Putamen (tissue), 1 donor: ENCODE results near the gene TENT4B.

ENCODE experiments used
- DNase-seq: peaks from one replicate; pipeline ENCODE4 v3.0.0-alpha.2; 2016; ENCODE audit warnings: low spot score

The TENT4B gene

GRCh38 chr16:50195756-50196155, 42.6 kb downstream of the TENT4B start:
- DNase-seq = no peak

GRCh38 chr16:50197582-50197981, 44.5 kb downstream of the TENT4B start:
- DNase-seq = no peak

GRCh38 chr16:50198802-50199403, 45.8 kb downstream of the TENT4B start:
- no peak for DNase-seq

GRCh38 chr16:50201787-50202186, 48.7 kb downstream of the TENT4B start:
- no peak for DNase-seq

- DNase-seq = no peak
Measured at GRCh38 chr16:50202926-50203624, 50.0 kb downstream of the TENT4B start.

- no peak for DNase-seq
Measured at GRCh38 chr16:50203681-50204080, 50.6 kb downstream of the TENT4B start.

- DNase-seq = no peak
Measured at GRCh38 chr16:50204453-50205108, 51.5 kb downstream of the TENT4B start.

- DNase-seq = no peak
Measured at GRCh38 chr16:50207652-50208051, 54.5 kb downstream of the TENT4B start.

GRCh38 chr16:50208460-50208931, 55.4 kb downstream of the TENT4B start:
- no peak for DNase-seq

GRCh38 chr16:50209546-50210265, 56.6 kb downstream of the TENT4B start:
- DNase-seq = peak; percentile 7

GRCh38 chr16:50210266-50211038, 57.3 kb downstream of the TENT4B start:
- peak; percentile 81 for DNase-seq

- peak; percentile 39 for DNase-seq
Measured at GRCh38 chr16:50213939-50214519, 60.9 kb downstream of the TENT4B start.

GRCh38 chr16:50215680-50216079, 62.6 kb downstream of the TENT4B start:
- DNase-seq = no peak

- DNase-seq = no peak
Measured at GRCh38 chr16:50216231-50216630, 63.1 kb downstream of the TENT4B start.

- no peak for DNase-seq
Measured at GRCh38 chr16:50219402-50219975, 66.4 kb downstream of the TENT4B start.

GRCh38 chr16:50224286-50224685, 71.2 kb downstream of the TENT4B start:
- DNase-seq = no peak

- no peak for DNase-seq
Measured at GRCh38 chr16:50227120-50227519, 74.0 kb downstream of the TENT4B start.

- DNase-seq = no peak
Measured at GRCh38 chr16:50227665-50228064, 74.6 kb downstream of the TENT4B start.

GRCh38 chr16:50228364-50228868, 75.3 kb downstream of the TENT4B start:
- DNase-seq = no peak

- no peak for DNase-seq
Measured at GRCh38 chr16:50229149-50229726, 76.1 kb downstream of the TENT4B start.
